GM19452 (cell line): ENCODE results near the gene GRK1.

Source experiments
- ATAC-seq: cut with Tn5 transposase; IDR thresholded peaks from one replicate; pipeline ENCODE4 v1.9.1; 2021; ENCODE audit not compliant: unreplicated experiment

The GRK1 gene

GRCh38 chr13:113756441-113757097 is 89.5 kb downstream of the GRK1 start:
- ATAC-seq, result no peak

DNA sequence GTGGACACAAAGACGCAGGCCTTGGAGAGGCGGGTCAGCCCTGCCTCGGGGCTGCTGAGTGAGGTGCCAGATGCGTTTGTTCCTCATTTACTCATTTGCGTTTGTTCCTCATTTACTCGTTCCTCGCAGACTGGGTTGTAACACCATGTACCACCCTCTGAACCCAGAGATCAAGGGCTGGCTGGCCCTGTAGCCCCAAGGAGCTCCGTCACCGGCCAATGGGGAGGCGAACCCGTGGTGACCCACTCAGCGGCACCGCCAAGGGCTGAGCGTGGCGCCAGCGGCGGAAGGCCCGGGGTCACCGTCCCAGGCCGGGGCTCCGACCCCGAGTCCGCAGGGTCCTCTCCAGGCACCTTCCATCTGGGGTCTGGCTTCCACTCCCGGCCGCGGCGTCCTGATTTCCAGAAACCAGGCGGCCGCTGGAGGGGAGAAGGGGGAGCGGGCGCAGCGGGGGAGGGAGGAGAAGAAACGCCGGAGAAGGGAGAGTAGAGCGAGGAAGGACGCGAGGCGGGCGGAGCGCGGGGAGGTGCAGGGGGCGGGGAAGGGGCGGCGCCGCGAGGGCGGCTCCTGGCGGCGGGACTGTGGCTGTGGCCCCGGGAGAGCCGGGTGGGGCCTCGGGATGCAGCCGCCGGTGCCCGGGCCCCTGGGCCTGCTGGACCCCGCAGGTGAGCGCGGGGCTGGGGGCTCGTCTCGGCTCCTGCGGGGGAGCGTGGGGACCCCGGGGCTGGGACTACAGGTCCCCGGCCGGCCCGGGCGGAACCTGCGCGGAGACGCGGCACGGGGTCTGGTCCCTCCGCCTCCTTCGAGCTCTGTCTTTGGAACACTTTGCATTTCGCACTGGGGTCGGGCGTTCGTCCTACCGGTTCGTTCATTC is 91.9 kb downstream of the GRK1 start, which contains the start of gene TMEM255B:
TSS of gene TMEM255B (plus strand) at position 576 of the 874 bp plus-strand sequence. CDS start at position 620, 44 bp downstream.
- peak; percentile 80 for ATAC-seq

- no peak for ATAC-seq
Measured at GRCh38 chr13:113759525-113760137, 92.6 kb downstream of the GRK1 start.

DNA sequence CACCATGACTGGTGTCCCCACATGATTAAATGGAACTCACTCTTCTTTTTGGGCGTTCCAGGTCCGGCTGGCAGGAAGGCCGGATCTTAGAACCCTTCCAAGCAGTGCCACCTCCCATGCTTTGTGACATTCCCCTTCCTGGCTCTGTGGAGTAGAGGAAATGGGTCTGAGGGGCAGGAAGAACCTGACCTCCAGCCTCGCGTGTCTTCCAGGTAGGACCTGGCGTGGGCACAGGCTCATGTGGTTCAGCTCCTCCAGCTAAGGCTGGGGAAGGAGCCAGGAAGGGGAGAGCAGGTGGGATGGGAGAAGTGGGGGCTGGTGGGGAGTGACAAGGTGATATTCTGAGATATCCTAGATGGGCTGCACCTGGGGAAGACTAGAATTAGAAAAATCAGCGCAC is 94.1 kb downstream of the GRK1 start:
- no peak for ATAC-seq

GRCh38 chr13:113762075-113762474 is 95.1 kb downstream of the GRK1 start:
- no peak for ATAC-seq

GRCh38 chr13:113762538-113762937 is 95.5 kb downstream of the GRK1 start:
- ATAC-seq, result no peak

DNA sequence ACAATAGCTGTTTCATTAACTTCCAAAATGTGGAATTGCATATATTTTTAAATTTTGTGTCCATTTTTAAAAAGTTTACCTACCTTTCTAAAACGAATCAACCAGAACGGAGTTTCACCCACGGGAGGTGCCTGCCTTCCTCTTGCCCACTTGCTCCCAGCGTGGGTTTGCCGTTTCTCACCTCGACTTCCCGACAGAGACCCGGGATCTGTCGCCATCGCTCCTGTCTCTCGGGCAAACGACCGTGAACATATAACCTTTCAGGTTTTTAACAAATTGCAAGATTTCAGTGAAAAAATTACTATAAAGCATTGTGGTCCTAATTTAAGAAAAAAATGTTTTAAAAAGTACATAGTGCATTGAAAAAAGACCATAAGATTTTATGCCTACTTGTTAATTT is 96.2 kb downstream of the GRK1 start:
- no peak for ATAC-seq

DNA sequence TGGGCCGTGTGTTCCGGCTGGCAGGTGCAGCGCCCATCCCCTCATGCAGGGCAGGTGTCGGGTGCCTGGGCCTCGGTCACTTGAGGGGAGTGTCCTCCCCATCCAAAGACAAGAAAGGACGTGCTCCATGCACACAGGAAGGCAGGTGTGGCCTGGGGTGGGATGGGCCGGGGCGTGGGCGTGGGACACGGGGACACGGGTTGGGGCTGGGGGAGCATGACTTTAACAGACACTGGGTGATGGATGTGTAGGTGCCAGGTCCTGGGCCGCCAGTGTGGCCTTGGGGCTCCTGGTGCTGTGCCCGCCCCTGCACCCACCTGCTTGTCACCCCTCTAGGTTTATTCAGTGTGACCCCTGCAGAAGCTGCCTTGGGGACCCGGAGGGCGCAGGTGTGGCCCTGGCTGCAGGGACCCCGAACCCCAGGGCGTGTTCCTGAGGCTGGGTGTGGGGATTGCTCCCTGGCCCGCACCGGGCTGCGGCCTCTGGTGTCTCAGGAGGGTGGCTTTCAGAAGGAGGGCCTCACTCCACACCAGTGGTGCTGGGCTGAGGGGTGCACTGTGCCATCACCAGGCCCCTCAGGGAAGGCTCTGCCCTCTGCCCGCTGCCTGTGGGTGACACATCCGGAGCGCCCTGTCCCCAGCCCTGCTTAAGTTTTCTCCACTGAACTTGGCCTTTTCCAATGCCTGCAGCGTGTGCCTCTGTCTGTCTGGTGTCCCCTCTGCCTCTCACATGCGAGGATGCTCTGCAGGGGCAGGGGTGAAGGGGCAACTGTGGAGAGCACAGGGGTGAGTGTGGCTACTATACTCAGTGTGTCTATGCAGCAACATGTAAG is 97.2 kb downstream of the GRK1 start:
- ATAC-seq, result no peak

GRCh38 chr13:113764793-113765563 is 98.0 kb downstream of the GRK1 start:
- no peak for ATAC-seq

- no peak for ATAC-seq
Measured at GRCh38 chr13:113765564-113765910, 98.5 kb downstream of the GRK1 start.

DNA sequence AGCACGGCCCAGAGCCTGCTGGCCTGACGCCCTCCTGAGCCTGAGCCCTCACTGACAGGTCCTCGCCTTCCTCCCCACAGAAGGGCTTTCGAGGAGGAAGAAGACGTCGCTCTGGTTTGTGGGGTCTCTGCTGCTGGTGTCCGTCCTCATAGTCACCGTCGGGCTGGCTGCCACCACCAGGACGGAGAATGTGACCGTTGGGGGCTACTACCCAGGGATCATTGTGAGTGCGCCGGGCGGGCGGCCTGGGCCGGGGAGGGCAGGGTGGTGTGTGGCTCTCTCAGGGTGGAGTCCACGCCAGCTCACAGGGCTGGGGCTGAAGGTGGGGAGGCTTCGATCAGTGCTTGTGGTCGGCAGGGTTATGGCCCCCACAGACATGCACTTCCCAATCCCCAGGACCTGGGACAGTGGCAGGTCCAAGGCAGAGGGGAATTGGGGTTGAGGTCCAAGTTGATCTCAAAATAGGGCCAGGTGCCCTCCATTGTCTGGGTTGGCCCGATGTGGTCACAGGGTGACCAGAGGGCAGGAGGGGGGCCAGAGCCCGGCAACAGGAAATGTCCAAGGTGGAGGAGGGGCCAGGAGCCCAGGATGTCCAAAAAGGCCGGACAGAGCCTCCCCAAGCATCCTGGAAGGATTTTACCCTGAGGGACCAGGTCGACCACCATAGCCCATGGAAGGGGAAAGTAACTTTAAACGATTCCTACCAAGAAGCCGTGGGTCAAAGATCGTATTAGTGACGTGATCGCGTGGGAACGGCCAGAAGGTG is 99.2 kb downstream of the GRK1 start:
- ATAC-seq, result no peak

DNA sequence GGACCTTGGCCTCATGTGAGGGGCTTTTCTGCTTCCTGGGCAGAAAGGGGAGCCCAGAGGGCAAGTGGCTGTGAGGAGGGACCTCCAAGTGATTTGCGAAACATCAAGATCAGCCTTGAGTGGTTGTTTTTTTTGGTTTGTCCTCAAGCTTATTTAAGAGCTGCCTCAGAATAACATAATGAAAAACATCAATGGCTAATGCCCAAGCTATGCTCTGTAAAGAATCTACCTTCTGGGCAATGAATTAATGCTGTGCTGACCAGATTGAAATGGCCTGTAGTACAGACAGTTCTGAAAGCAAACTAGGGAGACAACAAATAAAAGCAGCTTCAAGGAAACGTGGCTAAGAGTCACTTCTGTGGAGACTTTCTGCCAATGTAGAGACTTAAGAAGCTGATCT is 100.3 kb downstream of the GRK1 start:
- no peak for ATAC-seq

- ATAC-seq, result no peak
Measured at GRCh38 chr13:113768018-113768905, 101.2 kb downstream of the GRK1 start.

- no peak for ATAC-seq
Measured at GRCh38 chr13:113769106-113769505, 102.1 kb downstream of the GRK1 start.

DNA sequence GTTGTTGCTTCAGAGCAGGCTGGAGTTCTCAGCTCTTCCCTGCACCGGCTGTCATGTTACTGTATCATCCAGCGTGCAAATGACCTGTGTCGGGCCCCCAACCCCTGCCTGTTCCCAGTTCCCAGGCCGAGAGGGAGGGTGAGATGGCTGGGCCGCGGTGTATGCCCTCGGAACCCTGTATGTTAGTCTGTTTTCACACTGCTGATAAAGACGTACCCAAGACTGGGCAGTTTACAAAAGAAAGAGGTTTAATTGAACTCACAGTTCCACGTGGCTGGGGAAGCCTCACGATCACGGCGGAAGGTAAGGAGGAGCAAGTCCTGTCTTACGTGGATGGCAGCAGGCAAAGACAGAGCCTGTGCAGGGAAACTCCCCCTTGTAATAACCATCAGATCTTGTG is 102.9 kb downstream of the GRK1 start:
- ATAC-seq, result no peak

DNA sequence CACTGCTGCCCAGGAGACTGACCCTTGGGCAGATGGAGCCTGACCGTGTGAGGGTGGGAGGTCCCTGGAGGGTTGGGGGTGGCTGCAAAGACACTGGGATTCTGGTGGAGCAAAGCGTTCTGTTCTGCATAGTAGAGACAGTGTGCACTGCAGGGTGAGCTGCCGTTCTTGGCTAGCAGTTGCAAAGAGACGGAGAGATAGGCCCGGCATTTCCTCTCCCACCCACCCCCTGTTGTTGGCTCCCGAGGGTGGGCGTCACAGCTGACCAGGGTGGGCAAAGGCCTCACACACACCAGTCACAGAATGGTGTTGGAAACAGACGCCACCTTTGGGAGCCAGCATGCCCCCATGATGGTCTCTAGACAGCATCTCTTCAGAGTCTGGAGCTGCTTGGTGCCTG is 103.4 kb downstream of the GRK1 start:
- no peak for ATAC-seq

DNA sequence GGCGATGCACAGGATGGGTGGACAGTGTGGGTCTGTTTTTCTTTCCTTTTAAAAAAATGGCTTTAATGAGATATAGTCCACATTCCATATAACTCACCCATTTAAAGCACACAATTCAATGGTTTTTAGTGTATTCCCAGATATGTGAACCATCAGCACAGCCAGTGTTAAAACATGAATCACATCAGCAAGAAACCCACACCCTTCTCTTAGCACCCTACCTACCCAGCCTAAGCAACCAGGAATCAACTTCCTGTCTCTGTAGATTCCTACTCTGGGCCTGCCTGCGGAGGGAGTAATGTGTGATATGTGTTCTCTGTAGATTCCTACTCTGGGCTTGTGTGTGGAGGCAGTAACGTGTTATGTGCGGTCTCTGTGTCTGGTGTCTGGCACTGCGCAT is 103.9 kb downstream of the GRK1 start:
- ATAC-seq, result no peak

- ATAC-seq, result no peak
Measured at GRCh38 chr13:113771709-113772331, 104.8 kb downstream of the GRK1 start.
